Keratinocyte (primary cell): ENCODE results near the gene PRKCH. TPM values are rescaled to one million over a fixed set of nuclear protein-coding genes. Genes with fewer than 3 reads are reported as not detected.
A peak's percentile ranks its signal among the peaks of the same experiment; 100 is the strongest.

Source experiments
- DNase-seq: peaks from one replicate; pipeline ENCODE4 v3.0.0-alpha.2; 2011; ENCODE audit warnings: low read depth, missing footprints, low spot score
- FAIRE-seq: peaks from 2 replicates; lab custom pipeline; 2011; peaks lifted over from hg19 to GRCh38; lab: Jason Lieb, UNC
- H2AFZ ChIP-seq: 2 replicates; pipeline ENCODE4 v1.6.0; 2012; ENCODE audit warnings: low read length, control low read depth, inconsistent platforms; ENCODE audit not compliant: control insufficient read depth
- H3K27ac ChIP-seq: 2 replicates; pipeline ENCODE4 v1.5.1; 2011; ENCODE audit warnings: low read length; ENCODE audit not compliant: control insufficient read depth, insufficient read depth
- H3K27me3 ChIP-seq: 3 replicates; pipeline ENCODE4 v1.6.0; 2011; ENCODE audit warnings: low read length; ENCODE audit not compliant: control insufficient read depth, insufficient read depth; ENCODE audit errors: extremely low read depth
- H3K36me3 ChIP-seq, 2 experiments: 2 replicates in 1 of 2; 3 replicates in 1 of 2; pipeline ENCODE4 v1.5.1; 2011; ENCODE audit warnings: low read length in 2 of 2, mild to moderate bottlenecking in 1 of 2; ENCODE audit not compliant: control insufficient read depth in 2 of 2, insufficient read depth in 2 of 2; ENCODE audit errors: extremely low read depth in 1 of 2
- H3K4me1 ChIP-seq: 3 replicates; pipeline ENCODE4 v1.5.1; 2011; ENCODE audit warnings: low read length; ENCODE audit not compliant: control insufficient read depth, insufficient read depth; ENCODE audit errors: extremely low read depth
- H3K4me2 ChIP-seq: 3 replicates; pipeline ENCODE4 v1.6.0; 2011; ENCODE audit warnings: low read depth, low read length; ENCODE audit not compliant: control insufficient read depth, insufficient read depth; ENCODE audit errors: extremely low read depth
- H3K4me3 ChIP-seq, 3 experiments: fragments of 200-600 bp in 1 of 3; sonication (generic) in 1 of 3; 2 replicates in 2 of 3; 3 replicates in 1 of 3; pipeline ENCODE4 v1.5.1; 2011 to 2016; ENCODE audit warnings: low read length in 3 of 3, mild to moderate bottlenecking in 3 of 3, control low read depth in 2 of 3, inconsistent platforms in 1 of 3, low read depth in 1 of 3, mixed read lengths in 1 of 3, mixed run types in 1 of 3, moderate library complexity in 1 of 3; ENCODE audit not compliant: control insufficient read depth in 2 of 3, insufficient read depth in 2 of 3; ENCODE audit errors: extremely low read depth in 1 of 3
- H3K79me2 ChIP-seq: 2 replicates; pipeline ENCODE4 v1.6.0; 2012; ENCODE audit warnings: low read length; ENCODE audit not compliant: control insufficient read depth, insufficient read depth
- H3K9ac ChIP-seq: 3 replicates; pipeline ENCODE4 v1.6.0; 2011; ENCODE audit warnings: low read length; ENCODE audit not compliant: control insufficient read depth, insufficient read depth; ENCODE audit errors: extremely low read depth
- H3K9me1 ChIP-seq: 3 replicates; pipeline ENCODE4 v1.6.0; 2011; ENCODE audit warnings: low read length; ENCODE audit not compliant: control insufficient read depth, insufficient read depth; ENCODE audit errors: extremely low read depth
- H3K9me3 ChIP-seq: 2 replicates; pipeline ENCODE4 v1.5.1; 2012; ENCODE audit warnings: low read depth, low read length; ENCODE audit not compliant: control insufficient read depth
- H4K20me1 ChIP-seq: 3 replicates; pipeline ENCODE4 v1.6.0; 2011; ENCODE audit warnings: low read length; ENCODE audit not compliant: control insufficient read depth, insufficient read depth; ENCODE audit errors: extremely low read depth
- CTCF ChIP-seq, 3 experiments: IDR thresholded peaks in 1 of 3; conservative IDR thresholded peaks in 1 of 3; optimal IDR thresholded peaks in 1 of 3; 2 replicates in 2 of 3; 3 replicates in 1 of 3; pipeline versions ENCODE3 to v1.5.1; 2011; ENCODE audit warnings: low read length in 3 of 3, mild to moderate bottlenecking in 3 of 3, moderate library complexity in 2 of 3, control low read depth in 1 of 3, inconsistent platforms in 1 of 3; ENCODE audit not compliant: insufficient read depth in 2 of 3; ENCODE audit errors: extremely low read depth in 1 of 3
- EZH2 ChIP-seq: IDR thresholded peaks from one replicate; pipeline ENCODE4 v1.6.1; 2012; ENCODE audit warnings: inconsistent platforms, mild to moderate bottlenecking, low read length, moderate library complexity
- dilution Hi-C: fragments of 300-500 bp; cut with MboI; formaldehyde crosslinking; loops from one replicate; pipeline ENCODE4 v1.7.0; 2020; ENCODE audit warnings: low sequenced_read_pairs; ENCODE audit not compliant: extremely low pct_ligation_motif_present
- polyA plus RNA-seq, 5 experiments: library from polyadenylated mRNA; depleted of rRNA in 3 of 5; stranded (reverse) in 3 of 5; stranded (forward) in 1 of 5; unstranded in 1 of 5; fragments of >200 nt; gene quantifications; 1 replicate in 1 of 5; 2 replicates in 3 of 5; 3 replicates in 1 of 5; pipeline versions ENCODE4 v1.2.1 to v1.2.3, GENCODE V29; 2011 to 2012; ENCODE audit warnings: missing spikeins in 2 of 5, low read depth in 1 of 5, low replicate concordance in 1 of 5

Gene PRKCH
- polyA plus RNA-seq, 1 donor (not counting 4 experiments of a cell fraction or from before 2014, with no cell fraction given): 13.7 TPM

GRCh38 chr14:61439779-61440418 lies 118.5 kb downstream of the PRKCH start:
- no peak overlapping the region for H3K4me3 ChIP-seq
- no peaks in the 10 kb centered on the region for H3K79me2 ChIP-seq
- DNase-seq (no peak), FAIRE-seq (no peak)
- dilution Hi-C loops: no loop called here
- H3K27me3 ChIP-seq: no peaks in the 10 kb centered on the region
- H3K4me2 ChIP-seq: peak overlapping the region; percentile 81
- no peaks in the 10 kb centered on the region for H4K20me1 ChIP-seq
- no peak overlapping the region for H3K27ac ChIP-seq
- H3K9me1 ChIP-seq: peaks cover 3% of the 10 kb centered on the region
- no peak overlapping the region for H3K9ac ChIP-seq
- peaks cover 14% of the 10 kb centered on the region for H3K4me1 ChIP-seq
- H3K9me3 ChIP-seq: no peaks in the 10 kb centered on the region
- no peak overlapping the region for H2AFZ ChIP-seq
- peaks cover 0 to 3% of the 10 kb centered on the region in 2 experiments for H3K36me3 ChIP-seq
- TF ChIP-seq EZH2 (no peak), CTCF (optimal IDR thresholded peaks at IDR 0.05 in 1 of 3, IDR thresholded peaks at IDR 0.05 in 1 of 3, conservative IDR thresholded peaks at IDR 0.05 in 1 of 3; ENCODE audit: extremely low read depth in 1 of 3, insufficient read depth in 2 of 3, low read length in 3 of 3) (no peak)

- dilution Hi-C loops: no loop called here
- Histone ChIP-seq H3K9me1 (peaks cover 3% of the 10 kb centered on the region), H3K79me2 (no peaks in the 10 kb centered on the region), H3K4me1 (peaks cover 12% of the 10 kb centered on the region), H3K27ac (no peak overlapping the region), H3K4me3 (no peak overlapping the region), H3K9me3 (no peaks in the 10 kb centered on the region), H3K9ac (no peak overlapping the region), H3K4me2 (no peak overlapping the region), H3K36me3 (peaks cover 0 to 3% of the 10 kb centered on the region in 2 experiments), H2AFZ (no peak overlapping the region), H3K27me3 (no peaks in the 10 kb centered on the region), H4K20me1 (no peaks in the 10 kb centered on the region)
- DNase-seq: no peak
- FAIRE-seq: no peak
- TF ChIP-seq EZH2: no peak
- TF ChIP-seq CTCF (optimal IDR thresholded peaks at IDR 0.05 in 1 of 3, IDR thresholded peaks at IDR 0.05 in 1 of 3, conservative IDR thresholded peaks at IDR 0.05 in 1 of 3; ENCODE audit: extremely low read depth in 1 of 3, insufficient read depth in 2 of 3, low read length in 3 of 3): no peak
Measured at GRCh38 chr14:61443481-61443880, 122.1 kb downstream of the PRKCH start.
